GM23248 (cell line): Measurements from ENCODE around the gene TRAF3IP1. TPM values are rescaled to one million over a fixed set of nuclear protein-coding genes. Genes with fewer than 3 reads are reported as not detected.

Source experiments
- DNase-seq: peaks from one replicate; pipeline ENCODE4 v3.0.0-alpha.2; 2015
- H2AFZ ChIP-seq: fragments of 200-600 bp; sonication (generic); 2 replicates; pipeline ENCODE4 v1.6.1; 2016; ENCODE audit warnings: antibody characterized with exemption
- H3F3A ChIP-seq: fragments of 200-600 bp; sonication (generic); 2 replicates; pipeline ENCODE4 v1.6.1; 2016; ENCODE audit warnings: mild to moderate bottlenecking, antibody characterized with exemption, mixed run types; ENCODE audit not compliant: insufficient read depth
- H3K27ac ChIP-seq: fragments of 200-600 bp; sonication (generic); 2 replicates; pipeline ENCODE4 v1.5.1; 2016; ENCODE audit warnings: mild to moderate bottlenecking
- H3K27me3 ChIP-seq: fragments of 200-600 bp; sonication (generic); replicated peaks from 2 replicates; pipeline ENCODE4 v1.6.1; 2016; ENCODE audit warnings: mild to moderate bottlenecking; ENCODE audit not compliant: insufficient read depth
- H3K36me3 ChIP-seq: fragments of 200-600 bp; sonication (generic); 2 replicates; pipeline ENCODE4 v1.6.1; 2016; ENCODE audit warnings: low read depth, mild to moderate bottlenecking
- H3K4me1 ChIP-seq: fragments of 200-600 bp; sonication (generic); 2 replicates; pipeline ENCODE4 v1.6.1; 2016; ENCODE audit warnings: mild to moderate bottlenecking; ENCODE audit not compliant: insufficient read depth
- H3K4me2 ChIP-seq: fragments of 200-600 bp; sonication (generic); one replicate; pipeline ENCODE4 v1.6.1; 2016; ENCODE audit warnings: mild to moderate bottlenecking; ENCODE audit not compliant: unreplicated experiment
- H3K4me3 ChIP-seq: fragments of 200-600 bp; sonication (generic); 2 replicates; pipeline ENCODE4 v1.5.1; 2016; ENCODE audit warnings: mild to moderate bottlenecking
- H3K79me2 ChIP-seq: fragments of 200-600 bp; sonication (generic); 2 replicates; pipeline ENCODE4 v1.6.1; 2016; ENCODE audit warnings: mild to moderate bottlenecking; ENCODE audit not compliant: insufficient read depth
- H3K9ac ChIP-seq: fragments of 200-600 bp; sonication (generic); 2 replicates; pipeline ENCODE4 v1.6.1; 2016; ENCODE audit warnings: mild to moderate bottlenecking
- H3K9me2 ChIP-seq: fragments of 200-600 bp; sonication (generic); 2 replicates; pipeline ENCODE4 v1.6.1; 2016; ENCODE audit warnings: mixed run types, mild to moderate bottlenecking, moderate library complexity; ENCODE audit not compliant: insufficient read depth
- H3K9me3 ChIP-seq: fragments of 200-600 bp; sonication (generic); one replicate; pipeline ENCODE4 v1.6.1; 2017; ENCODE audit warnings: low read depth
- H4K20me1 ChIP-seq: fragments of 200-600 bp; sonication (generic); 2 replicates; pipeline ENCODE4 v1.6.0; 2016; ENCODE audit not compliant: insufficient read depth
- EZH2 ChIP-seq: fragments of 200-600 bp; sonication (generic); IDR thresholded peaks from 2 replicates; pipeline ENCODE4 v1.6.1; 2018; ENCODE audit warnings: antibody characterized with exemption, mild to moderate bottlenecking; ENCODE audit not compliant: insufficient read depth, poor library complexity, severe bottlenecking
- EZH2phosphoT487 ChIP-seq: fragments of 200-600 bp; sonication (generic); IDR thresholded peaks from 2 replicates; pipeline ENCODE4 v1.6.1; 2018; ENCODE audit warnings: antibody characterized with exemption, moderate library complexity, mild to moderate bottlenecking, low read depth; ENCODE audit not compliant: insufficient read depth
- WGBS, 2 experiments: methylation state at CpG; one replicate each; pipeline ENCODE4 v1.1.6; 2015 to 2017; ENCODE audit warnings: low lambda C conversion rate in 2 of 2, low coverage in 1 of 2; ENCODE audit errors: missing lambda C conversion rate in 2 of 2; 5-methylcytosine and 5-hydroxymethylcytosine counted together
- in situ Hi-C: fragments of 300-500 bp; cut with MboI; formaldehyde crosslinking; loops from 2 replicates; pipeline ENCODE4 v1.15.0; 2020
- polyA plus RNA-seq: library from polyadenylated mRNA; unstranded; fragments of >200 nt; fragmentation: Nextera tagmentation; extraction: Ambion mirVana; gene quantifications from 2 replicates; pipeline ENCODE4 v1.2.1, GENCODE V29; 2016
- total RNA-seq: library from RNA; depleted of rRNA; stranded (reverse); fragments of >200 nt; shearing (Covaris generic); gene quantifications from 2 replicates; pipeline ENCODE4 v1.2.3, GENCODE V29; 2014

The TRAF3IP1 gene
- total and polyA plus RNA-seq, 2 experiments from 2014 or later, result 9.5 to 10.6 TPM

GRCh38 chr2:238341536-238341935 lies 21.2 kb downstream of the TRAF3IP1 start:
- no peaks in the 10 kb centered on the region for H3K27me3 ChIP-seq
- no peak for TF ChIP-seq EZH2
- no peak for TF ChIP-seq EZH2phosphoT487
- H3K27ac ChIP-seq, result no peak overlapping the region
- no peak overlapping the region for H3K9ac ChIP-seq
- H4K20me1 ChIP-seq, result no peaks in the 10 kb centered on the region
- H2AFZ ChIP-seq, result no peak overlapping the region
- no peaks in the 10 kb centered on the region for H3K4me1 ChIP-seq
- DNase-seq, result no peak
- H3K4me3 ChIP-seq, result no peak overlapping the region
- H3K36me3 ChIP-seq, result no peaks in the 10 kb centered on the region
- H3K4me2 ChIP-seq, result no peak overlapping the region
- 93 to 94% methylated on average over 9 of the region's 9 CpGs for WGBS, 2 experiments
- in situ Hi-C loops, result no loop called here
- H3K9me3 ChIP-seq, result no peaks in the 10 kb centered on the region
- H3K79me2 ChIP-seq, result no peaks in the 10 kb centered on the region
- H3F3A ChIP-seq, result no peaks in the 10 kb centered on the region
- H3K9me2 ChIP-seq, result no peaks in the 10 kb centered on the region

- H3K27me3 ChIP-seq, result no peaks in the 10 kb centered on the region
- no peak overlapping the region for H2AFZ ChIP-seq
- H3K4me1 ChIP-seq, result no peaks in the 10 kb centered on the region
- no peak overlapping the region for H3K27ac ChIP-seq
- in situ Hi-C loops, result no loop called here
- H4K20me1 ChIP-seq, result no peaks in the 10 kb centered on the region
- no peaks in the 10 kb centered on the region for H3F3A ChIP-seq
- H3K9ac ChIP-seq, result no peak overlapping the region
- no peaks in the 10 kb centered on the region for H3K9me3 ChIP-seq
- no peaks in the 10 kb centered on the region; the same call in 1 of the 2 replicates for H3K36me3 ChIP-seq
- no peaks in the 10 kb centered on the region for H3K9me2 ChIP-seq
- H3K79me2 ChIP-seq, result no peaks in the 10 kb centered on the region
- WGBS, 2 experiments, result 96 to 99% methylated on average over 3 of the region's 3 CpGs
- TF ChIP-seq EZH2, result no peak
- TF ChIP-seq EZH2phosphoT487, result no peak
- H3K4me3 ChIP-seq, result no peak overlapping the region
- DNase-seq, result no peak
- H3K4me2 ChIP-seq, result no peak overlapping the region
Measured at GRCh38 chr2:238344035-238344434, 23.7 kb downstream of the TRAF3IP1 start.

GRCh38 chr2:238344517-238344916 lies 24.2 kb downstream of the TRAF3IP1 start:
- Histone ChIP-seq H3K27me3 (no peaks in the 10 kb centered on the region), H4K20me1 (no peaks in the 10 kb centered on the region), H2AFZ (no peak overlapping the region), H3K9me3 (no peaks in the 10 kb centered on the region), H3K79me2 (no peaks in the 10 kb centered on the region), H3K27ac (no peak overlapping the region), H3K9ac (no peak overlapping the region), H3F3A (no peaks in the 10 kb centered on the region), H3K4me3 (no peak overlapping the region), H3K4me2 (no peak overlapping the region), H3K9me2 (no peaks in the 10 kb centered on the region), H3K36me3 (no peaks in the 10 kb centered on the region; the same call in 1 of the 2 replicates), H3K4me1 (no peaks in the 10 kb centered on the region)
- 84% methylated on average over 10 of the region's 10 CpGs for WGBS, 2 experiments
- in situ Hi-C loops, result no loop called here
- DNase-seq, result peak; percentile 32
- TF ChIP-seq EZH2phosphoT487 (no peak), EZH2 (no peak)

- in situ Hi-C loops, result no loop called here
- no peak overlapping the region for H3K4me3 ChIP-seq
- H3K36me3 ChIP-seq, result no peaks in the 10 kb centered on the region; the same call in 1 of the 2 replicates
- no peaks in the 10 kb centered on the region for H3F3A ChIP-seq
- no peak overlapping the region for H2AFZ ChIP-seq
- H3K79me2 ChIP-seq, result no peaks in the 10 kb centered on the region
- no peak overlapping the region for H3K4me2 ChIP-seq
- TF ChIP-seq EZH2 (no peak), EZH2phosphoT487 (no peak)
- DNase-seq, result no peak
- H4K20me1 ChIP-seq, result no peaks in the 10 kb centered on the region
- H3K27ac ChIP-seq, result no peak overlapping the region
- H3K27me3 ChIP-seq, result no peaks in the 10 kb centered on the region
- no peaks in the 10 kb centered on the region for H3K9me2 ChIP-seq
- no peak overlapping the region for H3K9ac ChIP-seq
- H3K4me1 ChIP-seq, result no peaks in the 10 kb centered on the region
- H3K9me3 ChIP-seq, result no peaks in the 10 kb centered on the region
- WGBS, 2 experiments, result 91 to 92% methylated on average over 16 of the region's 16 CpGs
Measured at GRCh38 chr2:238345297-238345968, 25.1 kb downstream of the TRAF3IP1 start.
